Measurements from ENCODE around the gene HIGD1A.

The HIGD1A gene

GRCh38 chr3:42763021-42763420 is 41.3 kb downstream of the HIGD1A start:
- DNase-seq (ENCODE audit: low read depth, low spot score): no peak
- no peak overlapping the region for H3K27ac ChIP-seq

- no peak overlapping the region for H3K27ac ChIP-seq
- no peak for DNase-seq (ENCODE audit: low read depth, low spot score)
Observed at GRCh38 chr3:42762046-42762724, 42.1 kb downstream of the HIGD1A start.

- DNase-seq (ENCODE audit: low read depth, low spot score): no peak
- no peak overlapping the region for H3K27ac ChIP-seq
Observed at GRCh38 chr3:42758126-42758525, 46.2 kb downstream of the HIGD1A start.

- no peak for DNase-seq (ENCODE audit: low read depth, low spot score)
- no peak overlapping the region for H3K27ac ChIP-seq
Observed at GRCh38 chr3:42756681-42757213, 47.5 kb downstream of the HIGD1A start.

- H3K27ac ChIP-seq: no peak overlapping the region
- DNase-seq (ENCODE audit: low read depth, low spot score): no peak
Observed at GRCh38 chr3:42755681-42756578, 48.4 kb downstream of the HIGD1A start.

- DNase-seq (ENCODE audit: low read depth, low spot score): no peak
- H3K27ac ChIP-seq: no peak overlapping the region
Observed at GRCh38 chr3:42753757-42754156, 50.5 kb downstream of the HIGD1A start.

GRCh38 chr3:42752961-42753360 is 51.3 kb downstream of the HIGD1A start:
- H3K27ac ChIP-seq: no peak overlapping the region
- no peak for DNase-seq (ENCODE audit: low read depth, low spot score)

- no peak for DNase-seq (ENCODE audit: low read depth, low spot score)
- H3K27ac ChIP-seq: no peak overlapping the region
Observed at GRCh38 chr3:42752441-42752840, 51.8 kb downstream of the HIGD1A start.

GRCh38 chr3:42751609-42752008 is 52.7 kb downstream of the HIGD1A start:
- no peak overlapping the region for H3K27ac ChIP-seq
- DNase-seq (ENCODE audit: low read depth, low spot score): no peak

- DNase-seq (ENCODE audit: low read depth, low spot score): no peak
- no peak overlapping the region for H3K27ac ChIP-seq
Observed at GRCh38 chr3:42750834-42751233, 53.5 kb downstream of the HIGD1A start.

- no peak for DNase-seq (ENCODE audit: low read depth, low spot score)
- H3K27ac ChIP-seq: no peak overlapping the region
Observed at GRCh38 chr3:42749753-42750231, 54.5 kb downstream of the HIGD1A start.

GRCh38 chr3:42749025-42749752 is 55.1 kb downstream of the HIGD1A start:
- no peak overlapping the region for H3K27ac ChIP-seq
- DNase-seq (ENCODE audit: low read depth, low spot score): no peak

- DNase-seq (ENCODE audit: low read depth, low spot score): no peak
- H3K27ac ChIP-seq: no peak overlapping the region
Observed at GRCh38 chr3:42747581-42747980, 56.7 kb downstream of the HIGD1A start.

GRCh38 chr3:42746455-42747450 is 57.5 kb downstream of the HIGD1A start:
- DNase-seq (ENCODE audit: low read depth, low spot score): no peak
- H3K27ac ChIP-seq: no peak overlapping the region

GRCh38 chr3:42745776-42746454 is 58.4 kb downstream of the HIGD1A start:
- DNase-seq (ENCODE audit: low read depth, low spot score): no peak
- no peak overlapping the region for H3K27ac ChIP-seq

GRCh38 chr3:42745291-42745745 is 59.0 kb downstream of the HIGD1A start:
- no peak for DNase-seq (ENCODE audit: low read depth, low spot score)
- H3K27ac ChIP-seq: no peak overlapping the region

GRCh38 chr3:42743204-42743995 is 60.9 kb downstream of the HIGD1A start:
- no peak overlapping the region for H3K27ac ChIP-seq
- DNase-seq (ENCODE audit: low read depth, low spot score): no peak

GRCh38 chr3:42742688-42743087 is 61.6 kb downstream of the HIGD1A start:
- no peak for DNase-seq (ENCODE audit: low read depth, low spot score)
- no peak overlapping the region for H3K27ac ChIP-seq
